HepG2 (cell line): ENCODE measurements around the gene NTM. TPM values are rescaled to one million over a fixed set of nuclear protein-coding genes. Genes with fewer than 3 reads are reported as not detected.

ENCODE experiments used
- BHLHE40 ChIP-seq: IDR thresholded peaks from 2 replicates; pipeline ENCODE4 v1.6.1; 2011; ENCODE audit warnings: low read length, improper control_type of control experiment
- FIP1L1 ChIP-seq: fragments of 200-400 bp; formaldehyde crosslinking; IDR thresholded peaks from 2 replicates; pipeline ENCODE4 v1.6.1; 2018; ENCODE audit warnings: low read depth, mild to moderate bottlenecking, low read length, moderate library complexity, borderline replicate concordance; ENCODE audit not compliant: insufficient read depth
- HDAC6 ChIP-seq: fragments of 200-600 bp; sonication (generic); IDR thresholded peaks from 2 replicates; pipeline ENCODE4 v1.7.0; 2017; ENCODE audit warnings: mild to moderate bottlenecking, antibody characterized with exemption, low read length, low read depth
- KDM2A ChIP-seq: sonication (generic); formaldehyde crosslinking; IDR thresholded peaks from 2 replicates; pipeline ENCODE4 v1.4.0; 2020; ENCODE audit warnings: low read depth, missing genetic modification reagents, borderline replicate concordance
- MEIS2 ChIP-seq: sonication (generic); formaldehyde crosslinking; IDR thresholded peaks from 2 replicates; pipeline ENCODE4 v1.9.0; 2021; ENCODE audit warnings: mild to moderate bottlenecking, missing genetic modification reagents
- NFATC3 ChIP-seq: sonication (generic); formaldehyde crosslinking; IDR thresholded peaks from 2 replicates; pipeline ENCODE4 v1.5.1; 2020; ENCODE audit warnings: mild to moderate bottlenecking, missing genetic modification reagents
- ZNF20 ChIP-seq: sonication (generic); formaldehyde crosslinking; IDR thresholded peaks from 2 replicates; pipeline ENCODE4 v1.4.0; 2020; ENCODE audit warnings: mild to moderate bottlenecking, moderate library complexity, missing genetic modification reagents
- ZNF432 ChIP-seq: sonication (generic); formaldehyde crosslinking; IDR thresholded peaks from 2 replicates; pipeline ENCODE4 v1.5.0; 2020; ENCODE audit warnings: missing genetic modification reagents, mild to moderate bottlenecking, borderline replicate concordance
- polyA plus RNA-seq, 8 experiments: library from polyadenylated mRNA; depleted of rRNA in 3 of 8; stranded (reverse) in 7 of 8; unstranded in 1 of 8; fragments of >200 nt; fragmentation: Illumina TruSeq in 4 of 8; extraction: Trizol in 4 of 8; gene quantifications; 2 replicates each; pipeline versions ENCODE4 v1.2.1 to v1.2.3, GENCODE V29; 2011 to 2016; ENCODE audit warnings: low read depth in 4 of 8, missing spikeins in 1 of 8, mixed read lengths in 1 of 8; ENCODE audit not compliant: insufficient read depth in 1 of 8
- total RNA-seq, 5 experiments: library from RNA; depleted of rRNA; stranded (reverse); fragments of >200 nt; fragmentation: Illumina TruSeq; extraction: Trizol; gene quantifications; 2 replicates each; pipeline ENCODE4 v1.2.3, GENCODE V29; 2016; ENCODE audit warnings: low read depth in 1 of 5
- TF ChIP-seq, protein P1 (sequence below): sonication (generic); formaldehyde crosslinking; IDR thresholded peaks from 2 replicates; pipeline ENCODE4 v1.4.0; 2020; ENCODE audit warnings: missing genetic modification reagents, borderline replicate concordance
- TF ChIP-seq, protein P2 (sequence below): sonication (generic); formaldehyde crosslinking; conservative IDR thresholded peaks from 2 replicates; pipeline ENCODE4 v1.8.0; 2022; ENCODE audit warnings: low read depth, missing genetic modification reagents

NTM gene
- total and polyA plus RNA-seq, 2 of the 13 experiments (the other 11 are each of a cell fraction or from before 2014, with no cell fraction given), result not detected

DNA sequence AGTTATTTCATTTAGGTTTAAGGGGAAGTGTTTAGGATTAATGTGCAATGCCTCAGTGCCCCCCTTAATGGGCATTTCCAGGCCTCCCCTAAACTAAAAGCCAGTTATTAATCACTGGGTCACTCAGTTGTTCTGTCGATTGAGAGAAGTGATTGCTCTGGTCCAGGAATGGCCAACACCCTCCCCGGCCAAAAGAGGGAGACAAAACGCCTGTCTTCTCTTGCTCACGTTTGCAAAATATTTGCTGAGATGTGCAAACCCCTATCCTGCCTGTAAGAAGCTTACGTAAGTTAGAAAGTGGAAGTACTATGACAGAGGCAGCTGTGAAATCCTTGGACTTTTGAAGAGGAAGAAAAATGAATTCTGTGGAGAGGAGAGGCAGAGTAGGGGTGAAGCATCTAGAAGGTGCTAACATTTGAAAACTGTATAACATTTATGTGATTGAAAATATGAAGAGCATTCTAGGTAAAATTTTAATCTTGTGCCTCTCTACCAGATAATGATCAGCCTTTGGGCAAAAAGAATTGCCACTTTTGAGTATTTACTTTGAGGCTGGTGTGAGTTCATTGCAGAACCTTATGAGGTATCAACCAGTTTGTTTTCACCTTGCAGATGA, 37.7 kb downstream of the NTM start (continued):
- TF ChIP-seq BHLHE40 (peak; percentile 68), KDM2A (CRISPR knock-in tag) (no peak), ZNF432 (CRISPR knock-in tag) (no peak), NFATC3 (CRISPR knock-in tag) (no peak), HDAC6 (no peak), ZNF20 (CRISPR knock-in tag) (no peak), MEIS2 (CRISPR knock-in tag) (no peak), FIP1L1 (no peak)
- TF ChIP-seq, protein P1, sequence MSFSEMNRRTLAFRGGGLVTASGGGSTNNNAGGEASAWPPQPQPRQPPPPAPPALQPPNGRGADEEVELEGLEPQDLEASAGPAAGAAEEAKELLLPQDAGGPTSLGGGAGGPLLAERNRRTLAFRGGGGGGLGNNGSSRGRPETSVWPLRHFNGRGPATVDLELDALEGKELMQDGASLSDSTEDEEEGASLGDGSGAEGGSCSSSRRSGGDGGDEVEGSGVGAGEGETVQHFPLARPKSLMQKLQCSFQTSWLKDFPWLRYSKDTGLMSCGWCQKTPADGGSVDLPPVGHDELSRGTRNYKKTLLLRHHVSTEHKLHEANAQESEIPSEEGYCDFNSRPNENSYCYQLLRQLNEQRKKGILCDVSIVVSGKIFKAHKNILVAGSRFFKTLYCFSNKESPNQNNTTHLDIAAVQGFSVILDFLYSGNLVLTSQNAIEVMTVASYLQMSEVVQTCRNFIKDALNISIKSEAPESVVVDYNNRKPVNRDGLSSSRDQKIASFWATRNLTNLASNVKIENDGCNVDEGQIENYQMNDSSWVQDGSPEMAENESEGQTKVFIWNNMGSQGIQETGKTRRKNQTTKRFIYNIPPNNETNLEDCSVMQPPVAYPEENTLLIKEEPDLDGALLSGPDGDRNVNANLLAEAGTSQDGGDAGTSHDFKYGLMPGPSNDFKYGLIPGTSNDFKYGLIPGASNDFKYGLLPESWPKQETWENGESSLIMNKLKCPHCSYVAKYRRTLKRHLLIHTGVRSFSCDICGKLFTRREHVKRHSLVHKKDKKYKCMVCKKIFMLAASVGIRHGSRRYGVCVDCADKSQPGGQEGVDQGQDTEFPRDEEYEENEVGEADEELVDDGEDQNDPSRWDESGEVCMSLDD, result no peak
- TF ChIP-seq, protein P2, sequence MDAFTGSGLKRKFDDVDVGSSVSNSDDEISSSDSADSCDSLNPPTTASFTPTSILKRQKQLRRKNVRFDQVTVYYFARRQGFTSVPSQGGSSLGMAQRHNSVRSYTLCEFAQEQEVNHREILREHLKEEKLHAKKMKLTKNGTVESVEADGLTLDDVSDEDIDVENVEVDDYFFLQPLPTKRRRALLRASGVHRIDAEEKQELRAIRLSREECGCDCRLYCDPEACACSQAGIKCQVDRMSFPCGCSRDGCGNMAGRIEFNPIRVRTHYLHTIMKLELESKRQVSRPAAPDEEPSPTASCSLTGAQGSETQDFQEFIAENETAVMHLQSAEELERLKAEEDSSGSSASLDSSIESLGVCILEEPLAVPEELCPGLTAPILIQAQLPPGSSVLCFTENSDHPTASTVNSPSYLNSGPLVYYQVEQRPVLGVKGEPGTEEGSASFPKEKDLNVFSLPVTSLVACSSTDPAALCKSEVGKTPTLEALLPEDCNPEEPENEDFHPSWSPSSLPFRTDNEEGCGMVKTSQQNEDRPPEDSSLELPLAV (CRISPR knock-in tag), result no peak
